ENCODE measurements around the gene DOCK7.
"Not testable (repeated sequence)": the region's sequence is repeated elsewhere in the genome, so short reads cannot be mapped to it uniquely, and the experiment has no call there.

DOCK7 gene

GRCh38 chr1:62610588-62610987 is 77.6 kb downstream of the DOCK7 start:
- DNase-seq, result not testable (repeated sequence)

- no peak for DNase-seq
These were observed 79.3 kb downstream of the DOCK7 start for GRCh38 chr1:62608905-62609304.

GRCh38 chr1:62601457-62601856 is 86.7 kb downstream of the DOCK7 start:
- no peak for DNase-seq

DNA sequence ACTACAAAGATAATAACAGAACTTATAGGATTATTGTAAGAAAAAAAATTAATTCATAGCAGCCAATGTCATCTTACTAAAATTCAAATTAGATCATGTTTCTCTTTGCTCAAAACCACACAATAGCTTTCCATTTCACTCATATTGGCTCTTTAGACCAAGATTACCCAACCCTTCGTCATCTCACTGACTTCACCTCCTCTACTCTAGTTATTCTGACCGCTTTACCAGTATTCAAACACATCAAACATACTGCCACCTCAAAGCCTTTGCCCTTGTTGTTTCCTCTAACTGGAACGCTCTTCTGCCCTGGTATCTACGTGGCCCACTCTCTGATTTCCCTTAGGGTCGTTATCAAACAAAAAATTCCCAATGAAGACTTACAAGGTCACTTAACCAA is 89.1 kb downstream of the DOCK7 start:
- no peak for DNase-seq

DNA sequence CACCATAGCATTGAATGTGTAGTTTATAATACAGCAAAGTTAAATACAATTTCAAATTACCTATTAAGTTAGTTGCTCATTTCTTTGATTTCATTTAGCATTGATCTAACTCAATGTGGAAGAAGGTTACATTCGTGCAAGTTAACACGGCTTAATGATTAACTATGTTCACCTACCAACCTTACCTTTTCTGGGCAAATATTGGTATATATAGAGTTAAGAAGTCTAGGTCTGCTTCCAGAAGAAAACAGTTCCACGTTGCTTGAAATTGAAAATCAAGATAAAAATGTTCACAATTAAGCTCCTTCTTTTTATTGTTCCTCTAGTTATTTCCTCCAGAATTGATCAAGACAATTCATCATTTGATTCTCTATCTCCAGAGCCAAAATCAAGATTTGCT is 90.9 kb downstream of the DOCK7 start, which contains the start of gene ANGPTL3:
TSS of gene ANGPTL3 (plus strand) at position 240 of the 400 bp plus-strand sequence. CDS start at position 287, 47 bp downstream.
- no peak for DNase-seq

DNA sequence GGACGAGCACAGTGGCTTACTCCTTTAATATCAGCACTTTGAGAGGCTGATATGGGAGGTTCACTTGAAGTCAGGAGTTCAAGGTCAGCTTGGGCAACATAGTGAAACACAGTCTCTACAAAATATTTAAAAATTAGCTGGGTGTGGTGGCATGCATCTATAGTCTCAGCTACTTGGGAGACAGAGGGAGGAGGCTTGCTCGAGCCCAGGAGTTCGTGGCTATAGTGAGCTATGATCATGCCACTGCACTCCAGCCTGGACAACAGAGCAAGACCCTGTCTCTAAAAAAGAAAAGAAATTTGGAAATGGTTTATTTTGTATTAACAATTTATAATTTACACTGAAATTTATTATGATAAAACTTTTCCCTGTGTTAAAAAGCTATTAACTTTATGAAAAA is 92.5 kb downstream of the DOCK7 start:
- DNase-seq, result no peak

DNA sequence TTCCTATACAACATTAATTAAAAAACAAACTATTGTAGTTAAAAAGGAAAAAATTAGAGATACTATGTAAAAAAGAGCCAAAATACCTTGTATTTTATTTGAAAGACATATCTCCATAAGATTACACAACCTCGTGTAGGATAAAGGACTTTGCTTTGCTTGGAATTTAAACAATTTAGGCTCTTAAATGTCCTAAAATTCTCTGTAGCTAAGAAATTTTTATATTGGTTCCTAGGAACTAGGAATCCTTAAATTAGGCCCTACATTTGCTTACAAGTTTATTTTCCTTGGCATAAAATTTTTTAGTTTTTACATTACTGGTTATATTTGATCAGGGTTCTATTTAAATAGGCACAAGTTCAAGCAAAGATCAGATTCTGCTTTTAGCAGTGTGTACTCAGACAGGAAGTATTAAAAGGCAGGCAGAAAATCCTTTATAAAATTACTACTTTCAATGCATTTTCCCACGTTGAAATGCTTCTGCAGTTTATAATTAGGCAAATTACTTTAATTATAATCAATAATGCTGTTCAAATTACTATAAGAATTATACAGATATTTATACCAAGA is 94.3 kb downstream of the DOCK7 start:
- DNase-seq, result no peak

- DNase-seq, result no peak
These were observed 97.2 kb downstream of the DOCK7 start for GRCh38 chr1:62590970-62591368.

DNA sequence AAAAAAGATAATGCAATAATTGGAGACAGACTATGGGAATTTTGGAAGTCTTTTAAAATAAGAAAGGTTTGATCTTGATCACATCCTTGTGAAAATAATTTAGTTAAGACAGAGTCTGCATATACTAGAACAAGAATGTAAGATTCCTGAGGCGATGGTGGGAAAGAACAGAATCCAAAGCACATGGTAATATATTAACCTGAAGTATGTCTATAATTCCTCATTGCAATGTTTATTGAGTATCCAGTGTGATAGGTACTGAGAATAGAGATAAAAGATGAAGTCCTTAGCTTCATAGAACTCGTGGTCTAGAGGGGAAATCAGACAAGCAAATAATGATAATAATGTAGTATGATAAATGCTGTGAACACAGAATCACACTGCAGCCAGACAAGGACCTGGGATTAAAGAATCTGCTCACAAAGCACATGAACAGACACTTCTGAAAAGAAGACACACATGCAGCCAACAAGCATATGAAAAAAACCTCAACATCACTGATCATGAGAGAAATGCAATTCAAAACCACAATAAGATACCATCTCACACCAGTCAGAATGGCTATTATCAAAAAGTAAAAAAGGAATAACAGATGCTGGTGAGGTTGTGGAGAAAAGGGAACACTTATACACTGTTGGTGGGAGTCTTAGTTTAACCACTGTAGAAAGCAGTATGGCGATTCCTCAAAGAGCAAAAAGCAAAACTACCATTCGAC is 97.8 kb downstream of the DOCK7 start:
- no peak for DNase-seq

- no peak for DNase-seq
These were observed 98.9 kb downstream of the DOCK7 start for GRCh38 chr1:62589321-62589720.

DNA sequence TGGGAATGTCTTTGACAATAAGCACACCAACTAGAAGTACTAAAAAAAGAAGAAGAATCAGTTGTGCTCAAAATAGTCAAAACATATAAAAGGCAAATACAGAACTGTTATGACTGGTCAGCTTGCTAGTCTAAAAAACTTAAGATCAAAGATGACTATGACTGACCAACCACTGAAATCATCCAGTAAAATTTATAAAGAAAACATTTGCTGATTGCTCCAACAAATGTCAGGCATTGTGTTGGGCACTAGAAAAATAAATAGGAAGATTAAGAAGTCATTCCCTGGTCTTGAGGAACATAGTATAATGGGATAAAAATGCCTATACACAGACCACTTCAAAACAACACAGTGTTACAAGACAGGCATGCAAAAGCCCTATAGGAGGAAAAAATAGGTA is 100.2 kb downstream of the DOCK7 start:
- DNase-seq, result no peak

- DNase-seq, result no peak
These were observed 102.6 kb downstream of the DOCK7 start for GRCh38 chr1:62585469-62586155.

DNA sequence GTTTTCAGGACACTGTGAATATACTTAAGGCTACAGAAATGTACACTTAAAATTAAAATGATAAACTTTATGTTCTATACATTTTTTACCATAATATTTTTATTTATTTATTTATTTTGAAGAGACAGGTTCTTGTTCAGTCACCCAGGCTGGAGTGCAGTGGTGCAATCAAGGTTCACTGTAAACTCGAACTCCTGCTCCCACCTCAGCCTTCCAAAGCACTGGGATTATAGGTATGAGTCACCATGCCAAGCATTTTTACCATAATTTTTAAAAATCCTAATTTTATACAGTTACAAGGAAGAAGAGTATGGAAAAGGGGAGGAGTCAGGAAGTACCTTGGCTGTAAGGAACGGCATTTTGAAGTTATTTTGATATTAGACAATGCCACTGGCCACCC is 114.5 kb downstream of the DOCK7 start:
- no peak for DNase-seq

DNA sequence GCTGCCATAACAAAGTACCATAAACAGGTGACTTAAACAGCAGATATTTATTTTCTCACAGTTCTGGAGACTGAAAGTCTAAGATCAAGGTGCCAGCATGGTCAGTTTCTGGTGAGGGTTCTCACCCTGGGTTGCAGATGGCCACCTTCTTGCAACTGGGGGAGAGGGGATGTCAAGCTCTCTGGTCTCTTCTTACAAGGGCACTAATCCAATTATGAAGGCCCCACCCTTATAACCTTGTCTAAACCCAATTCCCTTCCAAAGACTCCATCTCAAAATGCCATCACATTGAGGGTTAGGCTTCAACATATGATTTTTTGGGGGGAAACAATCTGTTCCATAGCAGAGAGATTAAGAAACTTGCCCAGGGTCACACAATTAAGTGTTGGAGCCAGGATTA is 115.7 kb downstream of the DOCK7 start:
- DNase-seq, result no peak

- DNase-seq, result not testable (repeated sequence)
These were observed 116.7 kb downstream of the DOCK7 start for GRCh38 chr1:62571517-62571916.

DNA sequence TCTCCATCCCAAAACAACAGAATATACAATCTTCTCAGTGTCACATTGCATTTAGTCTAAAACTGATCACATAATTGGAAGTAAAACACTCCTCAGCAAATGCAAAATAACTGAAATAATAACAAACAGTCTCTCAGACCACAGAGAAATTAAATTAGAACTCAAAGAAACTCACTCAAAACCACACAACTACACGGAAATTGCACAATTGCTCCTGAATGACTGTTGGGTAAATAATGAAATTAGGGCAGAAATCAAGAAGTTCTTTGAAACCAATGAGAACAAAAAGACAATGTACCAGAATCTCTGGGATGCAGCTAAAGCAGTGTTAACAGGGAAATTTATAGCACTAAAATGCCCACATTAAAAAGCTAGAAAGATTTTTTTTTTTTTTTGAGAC is 120.3 kb downstream of the DOCK7 start:
- not testable (repeated sequence) for DNase-seq

DNA sequence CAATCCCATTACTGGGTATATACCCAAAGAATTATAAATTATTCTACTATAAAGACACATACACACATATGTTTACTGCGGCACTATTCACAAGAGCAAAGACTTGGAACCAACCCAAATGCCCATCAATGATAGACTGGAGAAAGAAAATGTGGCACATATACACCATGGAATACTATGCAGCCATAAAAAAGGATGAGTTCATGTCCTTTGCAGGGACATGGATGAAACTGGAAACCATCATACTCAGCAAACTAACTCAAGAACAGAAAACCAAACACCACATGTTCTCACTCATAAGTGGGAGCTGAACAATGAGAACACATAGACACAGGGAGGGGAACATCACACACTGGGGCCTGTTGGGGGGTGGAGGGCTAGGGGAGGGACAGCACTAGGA is 121.0 kb downstream of the DOCK7 start:
- DNase-seq, result not testable (repeated sequence)

GRCh38 chr1:62561306-62561705 is 126.9 kb downstream of the DOCK7 start:
- DNase-seq, result no peak

GRCh38 chr1:62544570-62544969 is 143.6 kb downstream of the DOCK7 start:
- no peak for DNase-seq

- DNase-seq, result no peak
These were observed 147.1 kb downstream of the DOCK7 start for GRCh38 chr1:62541048-62541447.

DNA sequence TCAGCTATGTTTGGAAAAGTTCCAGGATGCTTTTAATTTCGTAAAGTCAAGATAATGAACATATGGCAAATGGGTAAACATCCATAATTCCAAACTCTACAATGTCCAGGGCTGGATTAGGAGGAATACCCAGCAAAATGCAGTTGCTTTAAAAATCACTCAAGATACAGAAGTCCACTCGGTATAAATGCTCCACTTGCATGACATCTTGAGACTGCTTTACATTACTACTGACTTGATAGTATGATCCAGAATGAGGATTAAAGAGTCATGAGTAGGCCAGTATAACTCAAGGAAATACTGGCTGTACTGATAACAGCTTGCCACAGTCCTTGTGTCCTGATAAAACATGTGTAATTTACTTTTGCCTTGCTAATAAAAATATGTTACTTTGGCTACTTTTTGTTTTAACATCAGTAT is 149.1 kb downstream of the DOCK7 start:
- DNase-seq, result no peak

DNA sequence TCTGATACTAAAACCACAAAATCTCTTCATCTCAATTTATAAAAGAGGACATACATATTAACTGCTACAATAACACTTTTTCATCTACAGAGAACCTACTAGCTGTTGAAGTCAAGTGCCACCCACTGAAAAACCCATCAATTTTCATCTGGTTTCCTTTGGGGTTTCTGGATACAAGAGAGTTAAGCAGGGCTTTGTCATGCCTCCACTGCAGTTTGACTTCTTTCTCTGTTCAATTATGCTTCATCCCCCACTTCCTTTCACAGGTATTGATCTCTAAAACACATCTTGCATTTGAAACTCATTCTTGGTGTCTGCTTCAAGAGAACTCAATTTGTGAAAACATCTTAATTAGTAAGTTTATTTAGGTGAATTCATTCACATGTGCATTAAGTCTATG is 151.3 kb downstream of the DOCK7 start:
- DNase-seq, result no peak

GRCh38 chr1:62530516-62531154 is 157.6 kb downstream of the DOCK7 start:
- no peak for DNase-seq

GRCh38 chr1:62529227-62529626 is 159.0 kb downstream of the DOCK7 start:
- no peak for DNase-seq
